Nephron (organoid): Measurements from ENCODE around the gene C11orf52.

ENCODE experiments used
- H3K27ac Mint-ChIP-seq, 3 experiments: 2 replicates each; pipeline ENCODE4 v1.8.0; 2020; ENCODE audit warnings: mixed read lengths in 3 of 3, mild to moderate bottlenecking in 2 of 3, moderate library complexity in 1 of 3
- H3K27me3 Mint-ChIP-seq: 2 replicates; pipeline ENCODE4 v1.8.0; 2021; ENCODE audit warnings: low read depth, mild to moderate bottlenecking, moderate library complexity, mixed read lengths
- H3K36me3 Mint-ChIP-seq: 2 replicates; pipeline ENCODE4 v1.8.0; 2020; ENCODE audit warnings: low read depth, mixed read lengths
- H3K4me1 Mint-ChIP-seq: 2 replicates; pipeline ENCODE4 v1.8.0; 2020; ENCODE audit warnings: mixed read lengths
- H3K4me3 Mint-ChIP-seq, 3 experiments: 2 replicates each; pipeline ENCODE4 v1.8.0; 2020; ENCODE audit warnings: mild to moderate bottlenecking in 3 of 3, mixed read lengths in 3 of 3, moderate library complexity in 2 of 3
- H3K9me3 Mint-ChIP-seq: 2 replicates; pipeline ENCODE4 v1.8.0; 2020; ENCODE audit warnings: mixed read lengths
- TF ChIP-seq, protein P1 (sequence below), 3 experiments: fragments of 200-600 bp; sonication (generic); IDR thresholded peaks; one replicate each; pipeline ENCODE4 v1.5.0; 2021; ENCODE audit warnings: antibody characterized with exemption in 3 of 3; ENCODE audit not compliant: unreplicated experiment in 3 of 3

Gene C11orf52

DNA sequence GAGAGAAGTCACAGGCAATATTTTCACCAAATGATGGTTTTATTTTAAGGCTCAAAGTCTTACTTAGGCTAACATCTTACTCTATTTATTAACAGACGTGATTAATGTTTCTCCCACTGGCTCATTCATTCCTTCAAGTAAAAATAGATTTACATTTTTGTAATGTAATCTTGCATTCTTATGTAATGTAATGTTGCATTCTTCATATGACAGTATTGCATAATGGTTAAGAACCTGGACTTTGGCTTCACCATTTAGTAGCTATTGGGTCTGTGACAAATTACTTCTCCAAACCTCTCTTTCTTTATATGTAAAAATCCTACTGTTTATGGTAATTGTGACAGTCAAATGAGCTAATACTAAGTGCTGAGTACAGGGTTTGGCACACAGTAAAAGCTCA lies 15.2 kb downstream of the C11orf52 start:
- TF ChIP-seq, protein P1, sequence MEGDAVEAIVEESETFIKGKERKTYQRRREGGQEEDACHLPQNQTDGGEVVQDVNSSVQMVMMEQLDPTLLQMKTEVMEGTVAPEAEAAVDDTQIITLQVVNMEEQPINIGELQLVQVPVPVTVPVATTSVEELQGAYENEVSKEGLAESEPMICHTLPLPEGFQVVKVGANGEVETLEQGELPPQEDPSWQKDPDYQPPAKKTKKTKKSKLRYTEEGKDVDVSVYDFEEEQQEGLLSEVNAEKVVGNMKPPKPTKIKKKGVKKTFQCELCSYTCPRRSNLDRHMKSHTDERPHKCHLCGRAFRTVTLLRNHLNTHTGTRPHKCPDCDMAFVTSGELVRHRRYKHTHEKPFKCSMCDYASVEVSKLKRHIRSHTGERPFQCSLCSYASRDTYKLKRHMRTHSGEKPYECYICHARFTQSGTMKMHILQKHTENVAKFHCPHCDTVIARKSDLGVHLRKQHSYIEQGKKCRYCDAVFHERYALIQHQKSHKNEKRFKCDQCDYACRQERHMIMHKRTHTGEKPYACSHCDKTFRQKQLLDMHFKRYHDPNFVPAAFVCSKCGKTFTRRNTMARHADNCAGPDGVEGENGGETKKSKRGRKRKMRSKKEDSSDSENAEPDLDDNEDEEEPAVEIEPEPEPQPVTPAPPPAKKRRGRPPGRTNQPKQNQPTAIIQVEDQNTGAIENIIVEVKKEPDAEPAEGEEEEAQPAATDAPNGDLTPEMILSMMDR (IDR thresholded peaks at IDR 0.05; ENCODE audit: unreplicated experiment in 3 of 3): no peak
- Mint-ChIP-seq H3K27ac (no peak overlapping the region), H3K4me3 (peak overlapping the region in 1 of 3 experiments; percentile 30), H3K27me3 (no peaks in the 10 kb centered on the region), H3K36me3 (no peaks in the 10 kb centered on the region), H3K4me1 (peaks cover 42% of the 10 kb centered on the region), H3K9me3 (no peaks in the 10 kb centered on the region)

DNA sequence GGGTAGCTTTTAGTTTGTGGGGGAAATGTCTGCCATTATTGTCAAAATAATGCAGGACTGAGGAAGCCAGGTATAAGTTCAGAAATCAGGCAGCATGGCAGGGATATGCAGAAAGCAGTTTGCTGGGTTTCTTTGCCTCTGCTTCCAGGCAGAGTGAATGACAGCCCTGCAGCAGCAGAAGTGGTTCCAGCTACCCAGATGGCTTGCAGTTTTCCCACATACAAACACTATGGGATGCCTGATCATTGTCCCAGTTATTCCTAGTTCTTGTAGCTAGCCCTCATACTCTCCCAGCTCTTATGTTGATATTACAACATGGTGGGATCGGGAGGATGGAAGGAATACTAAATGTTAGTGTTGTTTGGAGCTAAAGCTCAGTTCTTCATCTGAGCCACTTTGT lies 15.6 kb downstream of the C11orf52 start:
- H3K4me1 Mint-ChIP-seq: peaks cover 47% of the 10 kb centered on the region
- H3K27ac Mint-ChIP-seq: no peak overlapping the region
- no peaks in the 10 kb centered on the region for H3K36me3 Mint-ChIP-seq
- peak overlapping the region in 2 of 3 experiments; percentile 22 to 30 for H3K4me3 Mint-ChIP-seq
- H3K27me3 Mint-ChIP-seq: no peaks in the 10 kb centered on the region
- no peaks in the 10 kb centered on the region for H3K9me3 Mint-ChIP-seq
- TF ChIP-seq, protein P1 (IDR thresholded peaks at IDR 0.05; ENCODE audit: unreplicated experiment in 3 of 3): no peak

DNA sequence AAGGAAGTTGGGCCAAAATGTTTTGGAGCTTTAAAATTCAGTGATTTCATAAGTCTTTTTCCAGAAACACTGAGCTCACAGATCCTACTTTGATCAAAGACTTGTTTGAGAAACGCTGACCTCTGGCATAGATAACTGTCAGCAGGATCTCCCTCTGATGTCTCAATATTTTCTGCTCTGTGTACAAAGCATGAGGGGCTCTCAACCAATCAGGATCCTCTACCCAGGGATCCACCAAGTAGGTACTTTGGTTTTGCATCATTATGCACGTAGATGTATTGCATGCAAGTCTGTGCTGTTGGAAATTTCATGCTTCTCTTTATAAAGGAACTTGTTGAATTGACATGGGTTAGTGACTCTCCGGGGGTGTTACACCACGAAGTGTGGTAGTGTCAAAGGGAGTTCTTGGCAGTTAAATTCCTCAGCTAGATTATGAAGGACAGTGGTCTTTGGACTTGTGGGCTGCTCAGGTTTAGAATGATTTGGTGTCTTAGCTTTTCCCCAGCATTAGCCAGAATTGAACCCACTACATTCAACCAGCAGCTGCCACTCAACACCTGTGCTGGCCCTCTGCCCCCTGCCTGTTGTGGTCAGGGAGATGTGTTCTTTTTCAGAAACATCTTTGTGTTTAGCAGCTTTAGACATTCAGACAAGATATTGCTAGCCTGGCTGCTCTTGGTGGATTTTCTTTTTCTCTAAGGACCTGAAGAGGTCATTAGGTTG lies 16.8 kb downstream of the C11orf52 start:
- TF ChIP-seq, protein P1 (IDR thresholded peaks at IDR 0.05; ENCODE audit: unreplicated experiment in 3 of 3): no peak
- Mint-ChIP-seq H3K36me3 (no peaks in the 10 kb centered on the region), H3K4me1 (peaks cover 51% of the 10 kb centered on the region), H3K27ac (peak overlapping the region; percentile 65 to 93 (median 87)), H3K9me3 (no peaks in the 10 kb centered on the region), H3K27me3 (no peaks in the 10 kb centered on the region), H3K4me3 (peak overlapping the region; percentile 85 to 91 (median 88))

DNA sequence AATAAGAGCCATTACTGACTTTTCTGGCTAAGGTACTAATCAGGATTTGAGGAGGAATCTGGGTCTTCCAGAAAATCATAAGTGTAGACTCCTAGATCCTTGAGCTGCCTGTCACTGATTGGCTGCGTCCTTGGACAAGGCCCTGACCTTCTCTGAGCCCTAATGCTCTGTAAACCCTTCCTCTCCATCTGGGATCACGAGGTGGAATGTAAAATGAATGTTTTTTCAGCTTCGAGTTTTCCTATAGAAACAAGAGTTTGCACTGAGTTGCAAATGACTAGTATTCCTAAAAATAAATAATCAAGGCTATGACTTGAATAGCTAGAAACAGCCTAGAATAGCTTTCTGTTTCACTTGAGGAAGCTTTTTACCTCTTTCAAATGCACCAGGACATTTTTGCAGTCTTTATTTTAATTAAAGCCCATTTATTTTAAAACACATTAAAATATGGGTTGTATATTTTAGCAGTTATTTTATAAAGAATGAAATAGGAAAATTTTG lies 17.4 kb downstream of the C11orf52 start:
- H3K36me3 Mint-ChIP-seq: no peaks in the 10 kb centered on the region
- H3K4me1 Mint-ChIP-seq: peaks cover 52% of the 10 kb centered on the region
- TF ChIP-seq, protein P1 (IDR thresholded peaks at IDR 0.05; ENCODE audit: unreplicated experiment in 3 of 3): no peak
- H3K27me3 Mint-ChIP-seq: no peaks in the 10 kb centered on the region
- peak overlapping the region; percentile 85 to 91 (median 88) for H3K4me3 Mint-ChIP-seq
- no peaks in the 10 kb centered on the region for H3K9me3 Mint-ChIP-seq
- H3K27ac Mint-ChIP-seq: peak overlapping the region; percentile 85 to 93 (median 87)

DNA sequence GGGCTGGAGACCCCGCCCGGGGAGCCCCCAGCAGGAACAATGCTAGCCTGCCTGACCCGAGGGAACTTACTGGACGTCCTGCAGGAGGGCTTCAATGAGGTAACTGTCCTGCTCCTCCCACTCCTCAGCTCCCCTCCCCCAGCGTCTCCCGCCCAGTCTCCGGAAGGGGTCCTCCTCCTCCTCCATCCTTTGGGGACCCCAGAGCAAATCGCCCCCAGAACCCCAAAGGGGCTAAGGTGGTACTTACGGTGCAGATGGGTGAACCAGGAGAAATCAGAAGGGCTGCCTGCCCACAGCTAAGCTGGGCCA lies 18.7 kb downstream of the C11orf52 start:
- TF ChIP-seq, protein P1 (IDR thresholded peaks at IDR 0.05; ENCODE audit: unreplicated experiment in 3 of 3): no peak
- Mint-ChIP-seq H3K4me3 (peak overlapping the region; percentile 80 to 91 (median 82)), H3K4me1 (peaks cover 52% of the 10 kb centered on the region), H3K36me3 (no peaks in the 10 kb centered on the region), H3K27me3 (no peaks in the 10 kb centered on the region), H3K27ac (peak overlapping the region; percentile 87 to 93 (median 87)), H3K9me3 (no peaks in the 10 kb centered on the region)

DNA sequence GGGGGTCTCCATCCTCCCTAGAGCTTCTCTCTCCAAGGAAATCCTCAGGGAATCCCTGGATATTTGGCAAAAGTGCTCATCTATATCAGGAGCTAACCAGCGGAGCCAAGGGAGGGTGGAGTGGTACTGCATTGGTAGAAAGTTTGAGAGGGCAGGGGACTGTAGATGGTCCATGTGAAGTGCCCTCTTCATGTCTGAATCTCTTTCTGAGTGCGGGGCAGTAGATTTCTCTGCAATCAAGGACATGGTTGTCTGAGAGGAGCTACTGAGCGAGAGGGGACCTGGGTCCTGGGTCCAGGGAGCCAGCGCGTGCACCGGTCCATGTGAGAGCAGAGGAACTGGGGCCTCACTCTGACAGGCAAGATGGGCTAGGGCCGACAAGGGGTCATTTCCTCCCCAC lies 19.1 kb downstream of the C11orf52 start:
- Mint-ChIP-seq H3K36me3 (no peaks in the 10 kb centered on the region), H3K4me1 (peaks cover 48% of the 10 kb centered on the region), H3K4me3 (peak overlapping the region; percentile 80 to 91 (median 82)), H3K27ac (peak overlapping the region; percentile 87 to 93 (median 87)), H3K9me3 (no peaks in the 10 kb centered on the region), H3K27me3 (no peaks in the 10 kb centered on the region)
- TF ChIP-seq, protein P1 (IDR thresholded peaks at IDR 0.05; ENCODE audit: unreplicated experiment in 3 of 3): no peak
